GM21447 (cell line): ENCODE data around the gene ZBTB8B.
"Not testable (repeated sequence)": the region's sequence is repeated elsewhere in the genome, so short reads cannot be mapped to it uniquely, and the experiment has no call there.

Experiments
- ATAC-seq: cut with Tn5 transposase; IDR thresholded peaks from one replicate; pipeline ENCODE4 v1.9.1; 2021; ENCODE audit not compliant: unreplicated experiment

ZBTB8B gene

DNA sequence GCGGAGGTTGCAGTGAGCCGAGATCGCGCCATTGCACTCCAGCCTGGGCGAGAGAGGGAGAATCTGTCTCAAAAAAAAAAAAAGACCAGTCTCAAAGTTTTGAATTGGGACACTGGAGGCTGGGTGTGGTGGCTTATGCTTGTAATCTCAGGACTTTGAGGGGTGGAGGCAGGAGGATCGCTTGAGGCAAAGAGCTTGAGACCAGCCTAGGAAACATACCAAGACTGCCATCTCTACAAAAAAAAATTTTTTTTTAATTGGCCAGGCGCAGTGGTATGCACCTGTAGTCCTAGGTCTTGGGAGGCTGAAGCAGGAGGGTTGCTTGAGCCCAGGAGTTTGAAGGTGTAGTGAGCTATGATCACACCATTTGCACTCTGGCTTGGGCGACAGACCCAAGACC, 3.9 kb downstream of the ZBTB8B start:
- no peak for ATAC-seq

DNA sequence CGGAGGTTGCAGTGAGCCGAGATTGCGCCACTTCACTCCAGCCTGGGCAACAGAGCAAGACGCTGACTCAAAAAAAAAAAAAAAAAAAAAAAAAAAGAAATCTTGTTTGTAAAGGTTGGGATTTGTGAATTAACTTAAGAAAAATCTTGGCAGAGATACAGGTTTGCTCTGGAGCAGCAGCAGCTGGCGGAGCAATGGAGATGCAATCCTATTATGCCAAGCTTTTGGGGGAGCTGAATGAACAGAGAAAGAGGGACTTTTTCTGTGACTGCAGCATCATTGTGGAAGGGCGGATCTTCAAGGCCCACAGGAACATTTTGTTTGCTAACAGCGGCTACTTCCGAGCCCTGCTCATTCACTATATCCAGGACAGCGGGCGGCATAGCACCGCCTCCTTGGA, 5.6 kb downstream of the ZBTB8B start:
- no peak for ATAC-seq

DNA sequence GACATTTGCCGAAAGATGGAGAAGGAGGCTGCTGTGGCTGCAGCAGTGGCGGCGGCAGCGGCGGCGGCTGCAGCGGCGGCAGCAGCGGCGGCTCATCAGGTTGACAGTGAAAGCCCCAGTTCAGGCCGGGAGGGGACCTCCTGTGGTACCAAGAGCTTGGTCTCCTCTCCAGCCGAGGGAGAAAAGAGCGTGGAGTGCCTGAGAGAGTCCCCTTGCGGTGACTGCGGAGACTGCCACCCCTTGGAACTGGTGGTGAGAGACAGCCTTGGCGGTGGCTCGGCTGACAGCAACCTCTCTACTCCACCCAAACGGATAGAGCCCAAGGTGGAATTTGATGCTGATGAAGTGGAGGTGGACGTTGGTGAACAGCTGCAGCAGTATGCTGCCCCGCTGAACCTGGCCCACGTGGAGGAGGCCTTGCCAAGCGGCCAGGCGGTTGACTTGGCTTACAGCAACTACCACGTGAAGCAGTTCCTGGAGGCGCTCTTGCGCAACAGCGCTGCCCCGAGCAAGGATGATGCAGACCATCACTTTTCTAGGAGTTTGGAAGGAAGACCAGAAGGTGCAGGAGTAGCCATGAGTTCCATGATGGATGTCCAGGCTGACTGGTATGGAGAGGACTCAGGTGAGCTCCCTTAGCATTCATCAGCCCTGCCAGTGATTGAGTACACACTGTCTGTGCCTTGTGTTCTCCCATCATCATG, 6.3 kb downstream of the ZBTB8B start:
- no peak for ATAC-seq

DNA sequence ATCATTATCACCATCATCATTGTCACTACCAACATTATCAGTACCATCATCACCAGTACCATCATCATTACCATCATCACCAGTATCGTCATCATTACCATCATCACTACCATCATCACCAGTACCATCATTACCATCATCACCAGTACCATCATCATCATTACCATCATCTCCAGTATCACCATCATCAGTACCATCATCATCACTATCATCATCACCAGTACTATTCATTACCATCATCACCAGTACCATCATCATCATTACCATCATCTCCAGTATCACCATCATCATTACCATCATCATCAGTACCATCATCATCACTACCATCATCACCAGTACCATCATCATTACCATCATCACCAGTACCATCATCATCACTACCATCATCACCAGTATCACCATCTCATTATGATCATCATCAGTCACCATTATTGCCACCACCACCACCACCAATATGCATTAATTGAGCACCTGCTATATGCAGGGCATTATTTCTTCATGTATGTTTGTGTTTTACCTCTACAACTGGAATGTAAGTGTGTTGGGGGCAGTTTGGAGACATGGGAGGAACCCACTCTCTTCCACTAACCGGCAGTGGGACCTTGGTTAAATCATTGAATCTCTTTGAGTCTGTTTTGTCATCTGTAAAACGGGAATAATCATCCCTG, 7.0 kb downstream of the ZBTB8B start:
- no peak for ATAC-seq

DNA sequence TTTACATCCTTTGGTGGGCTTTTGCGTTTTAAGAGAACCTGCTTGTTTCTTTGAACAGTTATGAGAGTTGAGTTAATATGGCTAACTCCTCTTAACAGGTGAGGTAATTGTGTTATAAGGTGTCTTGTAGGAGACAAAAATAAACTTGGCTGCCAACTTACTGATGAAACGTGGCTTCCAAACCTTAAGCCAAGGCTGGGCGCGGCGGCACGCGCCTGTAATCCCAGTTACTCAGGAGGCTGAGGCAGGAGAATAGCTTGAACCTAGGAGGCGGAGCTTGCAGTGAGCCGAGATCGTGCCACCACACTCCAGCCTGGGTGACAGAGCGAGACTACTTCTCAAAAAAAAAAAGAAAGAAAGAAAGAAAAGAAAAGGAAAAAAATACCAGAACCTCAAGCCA, 8.1 kb downstream of the ZBTB8B start:
- ATAC-seq = not testable (repeated sequence)

DNA sequence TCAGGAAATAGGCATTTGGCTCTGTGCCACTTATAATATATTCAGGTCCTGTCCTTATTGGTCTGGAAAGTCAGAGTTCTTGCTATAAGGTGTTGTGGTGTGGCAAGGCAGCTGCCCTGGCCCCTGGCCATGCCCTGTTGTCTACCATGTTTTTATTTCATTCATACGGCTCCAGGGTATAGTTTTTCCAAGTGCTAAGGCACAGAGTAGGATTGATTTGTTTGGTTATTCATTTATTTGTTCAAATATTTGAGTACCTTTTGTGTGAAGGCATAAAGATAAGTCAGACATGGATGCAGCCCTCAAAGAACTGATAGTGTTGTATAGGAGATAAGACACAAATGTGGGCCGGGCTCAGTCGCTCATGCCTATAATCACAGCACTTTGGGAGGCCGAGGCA, 10.1 kb downstream of the ZBTB8B start:
- ATAC-seq = no peak

DNA sequence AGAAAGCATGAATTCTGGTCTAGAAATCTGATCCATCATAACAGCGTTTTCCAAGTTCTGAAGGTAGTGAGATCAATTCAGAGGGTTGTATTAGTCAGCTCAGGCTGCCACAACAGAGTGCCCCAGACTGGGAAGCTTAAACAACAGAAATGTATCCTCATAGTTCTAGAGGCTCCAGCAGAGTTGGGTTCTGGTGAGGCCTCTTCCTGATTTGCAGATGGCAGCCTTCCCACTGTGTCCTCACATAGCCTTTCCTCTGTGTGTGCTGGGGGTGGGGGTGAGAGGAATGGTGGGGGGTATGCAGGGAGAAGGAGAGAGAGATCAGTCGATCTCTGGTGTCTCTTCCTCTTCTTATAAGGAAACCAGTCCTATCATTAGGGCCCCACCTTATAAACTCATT, 15.1 kb downstream of the ZBTB8B start:
- ATAC-seq = no peak

DNA sequence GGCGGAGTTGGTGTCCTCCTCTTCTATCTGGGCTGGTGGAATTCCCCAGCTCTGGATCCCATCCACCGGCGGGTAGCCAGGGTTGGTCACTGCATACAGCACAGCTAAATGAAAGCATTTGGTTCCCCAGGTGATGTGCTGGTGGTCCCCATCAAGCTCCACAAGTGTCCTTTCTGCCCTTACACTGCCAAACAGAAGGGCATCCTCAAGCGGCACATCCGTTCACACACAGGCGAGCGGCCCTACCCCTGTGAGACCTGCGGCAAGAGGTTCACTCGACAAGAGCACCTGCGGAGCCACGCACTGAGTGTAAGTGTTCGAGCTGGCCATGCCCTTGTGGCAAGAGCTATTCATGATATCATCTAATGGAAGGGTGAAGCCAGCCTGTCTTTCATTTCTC, 15.9 kb downstream of the ZBTB8B start:
- no peak for ATAC-seq

DNA sequence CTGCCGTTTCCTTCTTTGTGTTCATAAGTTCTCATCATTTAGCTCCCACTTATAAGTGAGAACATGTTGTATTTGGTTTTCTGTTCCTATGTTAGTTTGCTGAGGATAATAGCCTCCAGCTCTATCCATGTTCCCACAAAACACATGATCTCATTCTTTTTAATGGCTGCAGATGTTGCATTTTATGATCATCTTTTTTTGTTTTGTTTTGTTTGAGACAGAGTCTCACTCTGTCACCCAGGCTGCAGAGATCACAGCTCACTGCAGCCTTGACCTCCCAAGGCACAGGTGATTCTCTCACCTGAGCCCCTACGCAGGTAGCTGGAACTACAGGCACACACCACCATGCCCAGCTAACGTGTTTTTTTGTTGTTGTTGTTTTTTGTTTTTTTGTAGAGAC, 16.9 kb downstream of the ZBTB8B start:
- not testable (repeated sequence) for ATAC-seq

DNA sequence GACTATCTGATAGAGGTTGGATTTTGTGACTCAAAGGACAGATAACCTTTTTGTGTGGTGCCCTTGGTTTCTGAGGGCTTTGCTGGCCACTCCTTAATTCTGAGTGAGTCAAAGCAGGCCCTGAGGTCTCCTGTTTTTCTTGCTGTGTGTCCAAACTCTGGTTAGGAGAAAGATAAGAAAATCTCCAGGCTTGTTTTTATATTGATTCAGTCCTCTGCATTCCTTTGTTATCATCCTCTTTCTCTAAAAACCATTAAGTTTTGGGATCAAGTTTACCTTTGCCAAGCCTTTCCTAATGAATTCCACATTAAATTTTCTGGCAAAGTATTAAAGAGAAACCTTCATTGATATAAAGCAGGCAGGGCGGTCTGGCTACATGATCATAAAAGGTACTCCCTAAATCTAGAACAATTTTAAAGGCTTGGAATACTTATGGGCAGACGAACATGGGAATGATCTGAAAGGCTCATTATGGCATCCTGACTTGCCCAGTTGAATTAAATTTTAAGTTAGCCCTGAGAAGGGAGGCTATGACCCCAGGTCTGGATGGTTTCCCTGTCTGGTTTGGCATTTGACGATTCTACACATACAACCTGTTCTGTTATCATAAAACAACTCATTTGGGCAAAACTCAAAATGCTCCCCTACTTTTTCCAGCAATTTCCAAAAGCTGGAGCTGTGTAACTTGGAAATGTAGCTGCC, 20.8 kb downstream of the ZBTB8B start:
- no peak for ATAC-seq

DNA sequence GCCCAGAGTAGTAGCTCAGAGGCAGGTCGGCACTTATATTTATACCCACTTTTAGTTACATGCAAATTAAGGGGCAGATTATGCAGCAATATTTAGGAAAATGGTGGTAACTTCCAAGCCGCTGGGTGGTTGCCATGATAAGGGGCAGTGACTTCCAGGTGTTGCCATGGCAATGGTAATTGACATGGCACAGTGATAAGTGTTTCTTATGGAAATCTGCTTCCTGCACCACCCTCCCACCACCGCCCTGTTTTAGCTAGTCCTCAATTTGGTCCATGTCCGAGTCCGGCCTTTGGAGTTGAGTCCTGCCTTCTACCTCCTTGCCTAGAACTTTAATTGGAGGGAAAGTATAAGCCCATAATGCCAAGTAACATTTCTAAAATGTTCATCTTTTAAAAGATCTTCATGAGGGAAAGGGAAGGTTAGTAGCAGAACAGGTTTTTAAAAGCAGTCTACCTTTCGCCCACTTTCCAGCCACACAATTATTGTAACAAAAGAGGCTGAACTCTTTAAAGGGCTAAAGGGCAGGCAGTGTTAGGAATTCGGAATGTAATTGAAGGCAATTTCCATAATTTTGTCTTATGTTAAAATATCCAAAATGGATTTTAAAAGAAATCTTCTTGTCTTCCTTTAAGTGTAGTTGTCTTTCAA, 21.7 kb downstream of the ZBTB8B start:
- no peak for ATAC-seq

DNA sequence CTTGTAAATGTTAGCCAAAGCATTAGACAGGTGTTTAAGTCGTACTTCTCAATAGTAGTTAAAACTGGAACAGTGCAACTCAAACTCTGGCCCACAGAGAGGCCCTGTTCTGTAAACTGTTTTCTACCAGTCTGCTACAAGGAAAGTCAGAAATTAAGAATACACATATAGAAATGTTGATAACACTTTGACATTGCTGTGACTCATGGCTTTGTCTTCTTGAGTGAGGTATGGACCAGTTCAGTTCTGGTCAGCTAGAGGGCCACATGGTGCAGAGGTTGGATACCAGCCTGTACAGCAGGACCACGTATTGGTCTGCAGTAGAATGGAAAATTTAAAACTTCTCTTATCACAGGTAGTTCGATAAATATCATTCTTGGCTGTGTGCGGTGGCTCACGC, 22.3 kb downstream of the ZBTB8B start:
- ATAC-seq = no peak

DNA sequence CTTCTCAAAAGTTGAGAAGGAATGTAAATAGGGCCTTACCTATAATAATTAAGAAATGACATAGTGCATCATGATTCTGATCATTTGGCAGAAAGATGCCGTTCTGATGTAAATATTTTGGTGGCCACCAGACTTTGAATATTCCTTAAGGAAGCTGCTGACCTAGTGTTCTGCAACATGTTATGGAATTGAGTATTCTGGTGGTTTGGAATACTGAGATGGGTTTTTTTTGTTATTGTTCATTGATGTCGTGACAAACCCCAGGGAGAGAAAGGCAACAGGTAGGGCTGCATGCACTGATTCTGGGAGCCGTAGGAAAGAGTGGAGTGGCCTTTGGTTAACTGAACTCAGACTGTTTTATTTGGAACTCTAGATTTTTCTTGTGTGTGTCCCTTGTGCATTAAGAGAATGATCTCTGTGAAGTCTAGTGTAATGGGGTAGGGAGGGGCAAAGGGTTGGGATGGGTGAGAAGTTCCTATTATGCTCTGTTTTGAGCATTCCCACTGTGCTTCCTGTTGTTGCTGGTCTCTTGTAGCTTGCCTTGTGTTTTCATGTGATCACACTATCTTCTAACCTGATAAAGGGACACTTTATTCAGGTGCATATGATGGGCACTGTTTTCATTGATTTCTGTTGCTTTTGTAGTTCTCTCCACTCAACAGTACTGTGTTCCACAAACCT, 25.0 kb downstream of the ZBTB8B start:
- no peak for ATAC-seq

DNA sequence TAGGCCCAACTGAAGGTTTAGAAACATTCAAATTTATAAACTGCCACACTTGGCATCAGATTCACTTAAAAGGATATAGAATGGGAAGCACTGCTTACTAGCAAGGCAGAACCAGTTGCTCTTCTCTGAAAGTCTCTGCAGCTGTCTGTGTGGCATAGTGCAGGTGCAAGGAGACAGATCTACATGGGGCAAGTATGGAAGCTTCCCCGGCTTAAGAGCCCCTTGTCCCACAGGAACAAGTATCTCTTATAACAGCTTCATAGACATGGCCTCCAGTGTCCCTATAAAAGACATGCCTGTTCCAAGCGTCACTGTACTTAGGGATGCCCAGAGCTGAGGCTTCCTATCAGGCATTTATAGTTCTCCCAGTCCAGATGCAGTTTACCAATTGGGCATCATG, 26.5 kb downstream of the ZBTB8B start:
- no peak for ATAC-seq

DNA sequence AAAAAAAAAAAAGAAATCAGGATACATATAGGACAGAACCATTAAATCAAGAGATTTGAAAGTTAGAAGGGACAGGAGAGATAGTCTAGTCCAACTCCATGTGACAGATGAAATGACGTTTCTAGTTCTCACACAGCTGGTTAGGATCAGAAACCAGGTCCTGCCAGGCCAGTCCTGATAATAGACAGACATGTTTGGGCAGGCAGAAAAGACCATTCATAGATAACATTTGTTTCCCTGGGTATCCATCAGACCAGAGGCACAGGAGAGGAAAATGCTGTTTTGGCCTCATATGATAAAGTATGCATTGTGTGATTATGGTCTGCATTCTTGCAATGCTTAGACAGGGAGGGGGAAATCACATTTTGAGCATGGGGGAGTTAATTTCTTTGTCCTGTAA, 29.3 kb downstream of the ZBTB8B start:
- ATAC-seq = no peak

DNA sequence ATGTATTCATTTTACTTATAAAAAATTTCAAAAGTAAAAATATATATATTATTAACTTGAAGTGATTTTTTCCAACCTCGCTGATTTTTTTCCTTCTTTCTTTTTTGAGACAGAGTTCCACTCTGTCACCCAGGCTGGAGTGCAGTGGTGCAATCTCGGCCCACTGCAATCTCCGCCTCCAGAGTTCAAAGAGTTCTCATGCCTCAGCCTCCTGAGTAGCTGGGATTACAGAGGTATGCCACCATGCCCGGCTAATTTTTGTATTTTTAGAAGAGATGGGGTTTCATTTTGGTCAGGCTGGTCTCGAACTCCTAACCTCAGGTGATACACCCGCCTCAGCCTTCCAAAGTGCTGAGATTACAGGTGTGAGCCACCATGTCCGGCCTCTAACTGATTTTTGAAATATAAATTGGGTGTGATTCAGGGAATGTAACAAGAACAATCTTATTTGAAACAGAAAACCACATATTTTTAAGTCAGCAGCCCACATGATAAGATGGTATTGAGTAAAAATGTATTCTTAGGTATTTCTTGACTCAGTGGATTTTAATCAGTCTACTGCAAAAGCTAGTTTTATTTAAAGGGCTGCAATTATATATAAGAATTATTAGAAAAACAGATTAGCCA, 30.0 kb downstream of the ZBTB8B start:
- ATAC-seq = no peak

DNA sequence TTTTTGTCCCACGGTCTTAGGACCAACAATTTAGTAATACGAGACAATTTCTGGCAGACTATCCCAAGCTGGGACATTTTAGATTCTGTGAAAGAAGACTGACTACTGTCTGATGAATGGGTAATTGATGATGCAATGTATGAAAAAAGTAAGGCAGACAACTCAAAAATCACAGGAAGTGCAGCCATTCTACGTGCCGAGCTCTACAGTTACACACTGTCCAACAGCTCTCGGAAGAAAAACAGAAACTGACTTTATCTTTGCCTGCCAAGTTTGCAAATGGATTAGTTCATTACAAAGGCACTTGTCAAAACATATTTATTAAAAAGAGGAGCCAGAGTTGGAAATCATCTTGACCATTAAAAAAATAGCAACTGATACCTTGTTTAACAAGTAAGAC, 31.3 kb downstream of the ZBTB8B start:
- ATAC-seq = no peak

DNA sequence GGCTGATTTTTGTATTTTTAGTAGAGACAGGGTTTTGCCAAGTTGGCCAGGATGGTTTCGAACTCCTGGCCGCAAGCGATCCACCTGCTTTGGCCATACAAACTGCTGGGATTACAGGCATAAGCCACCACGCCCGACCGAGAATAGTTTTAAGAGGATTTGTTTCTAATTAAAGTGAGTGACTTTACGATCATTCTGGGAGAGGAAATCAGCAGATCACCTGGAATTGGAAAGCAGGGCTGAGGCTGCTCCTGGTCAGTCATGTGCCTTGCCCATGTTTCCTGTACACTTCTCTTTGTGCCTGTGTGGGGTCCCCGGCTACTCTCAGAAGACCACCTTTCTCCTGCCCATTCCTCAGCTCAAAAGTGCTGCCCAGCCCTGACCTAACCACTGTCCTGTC, 33.9 kb downstream of the ZBTB8B start:
- no peak for ATAC-seq

DNA sequence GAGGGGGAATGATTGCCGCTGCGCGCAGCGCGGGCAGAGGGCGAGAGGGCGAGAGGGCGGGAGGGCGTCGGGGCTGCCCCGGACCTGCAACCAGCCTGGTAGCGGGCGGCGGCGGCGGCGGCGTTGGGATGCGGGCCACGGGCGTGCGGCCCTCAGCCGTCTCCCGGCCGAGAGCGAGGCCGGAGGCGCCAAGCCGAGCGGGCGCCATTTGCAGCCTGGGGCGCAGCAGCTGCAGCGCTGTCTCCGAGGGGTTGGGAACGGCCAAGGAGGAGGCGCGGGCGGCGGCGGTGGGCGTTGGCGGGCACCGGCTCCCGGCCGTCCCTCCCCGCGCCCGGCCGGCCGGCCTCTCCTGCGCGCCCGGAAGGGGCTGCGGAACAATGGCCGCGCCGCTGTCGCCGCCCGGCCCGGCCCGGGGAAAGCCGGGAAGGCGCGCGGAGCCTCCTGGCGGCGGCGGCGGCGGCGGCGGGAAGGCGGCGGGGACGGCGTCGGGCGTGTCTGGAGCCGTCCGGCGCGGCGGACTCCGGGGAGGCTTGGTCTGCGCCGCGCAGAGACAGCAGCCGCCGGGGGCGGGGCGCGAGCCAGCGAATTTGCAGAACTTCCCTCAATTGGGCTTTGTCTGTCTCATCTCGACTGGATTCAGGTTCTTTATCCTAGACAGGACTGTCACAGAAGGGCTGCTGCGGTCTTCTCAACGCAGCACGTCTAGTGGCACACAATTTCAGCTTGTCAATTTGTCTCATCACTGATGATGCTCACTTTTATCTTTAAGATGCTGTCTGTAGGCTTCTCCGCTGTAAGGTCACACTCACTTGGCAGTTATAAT, 35.7 kb downstream of the ZBTB8B start:
- no peak for ATAC-seq

DNA sequence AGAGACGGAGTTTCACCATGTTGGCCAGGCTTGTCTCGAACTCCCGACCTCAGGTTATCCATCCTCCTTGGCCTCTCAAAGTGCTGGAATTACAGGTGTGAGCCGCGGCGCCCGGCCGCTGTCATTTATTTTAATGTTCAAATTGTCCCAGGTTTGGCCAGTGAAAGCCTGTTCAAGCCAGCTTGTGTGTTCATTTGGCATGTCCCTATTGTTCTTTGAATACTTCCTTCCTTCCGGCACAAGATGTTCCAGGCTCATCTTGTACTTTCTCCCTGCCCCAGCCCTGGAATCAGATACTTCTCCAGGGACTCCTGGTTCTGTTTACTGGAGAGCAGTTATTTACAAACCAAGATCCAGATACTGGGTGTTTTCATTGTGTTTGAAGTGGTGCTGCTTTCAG, 37.0 kb downstream of the ZBTB8B start:
- ATAC-seq = no peak
